Natural killer cell treated with Interleukin-12 subunit alpha and Interleukin-12 subunit beta and Interleukin-15 and Interleukin-18, amount 100 ng/mL, for 72 hours (primary cell): ENCODE measurements around the gene TMPRSS7. TPM values are rescaled to one million over a fixed set of nuclear protein-coding genes. Genes with fewer than 3 reads are reported as not detected.
"Not testable (repeated sequence)": the region's sequence is repeated elsewhere in the genome, so short reads cannot be mapped to it uniquely, and the experiment has no call there.

Source experiments
- ATAC-seq, 2 donors: fragments of 150-1000 bp; cut with Tn5 transposase in 1 of 2; sonication (Bioruptor Pico), chemical (Tn5 transposase) in 1 of 2; 2 replicates each; pipeline ENCODE4 v1.10.0; 2021
- DNase-seq: peaks from one replicate; pipeline ENCODE4 v3.0.0; 2022; ENCODE audit warnings: low spot score
- H3K27ac Mint-ChIP-seq, 2 donors: 1 replicate in 1 of 2; 2 replicates in 1 of 2; pipeline ENCODE4 v1.8.0; 2022; ENCODE audit warnings: mixed read lengths in 2 of 2, mild to moderate bottlenecking in 1 of 2, moderate library complexity in 1 of 2
- H3K27me3 Mint-ChIP-seq, 2 donors: 1 replicate in 1 of 2; 2 replicates in 1 of 2; pipeline ENCODE4 v1.8.0; 2022; ENCODE audit warnings: mixed read lengths in 2 of 2
- H3K36me3 Mint-ChIP-seq: one replicate; pipeline ENCODE4 v1.8.0; 2022; ENCODE audit warnings: mixed read lengths
- H3K4me1 Mint-ChIP-seq, 2 donors: 1 replicate in 1 of 2; 2 replicates in 1 of 2; pipeline ENCODE4 v1.8.0; 2022; ENCODE audit warnings: low read depth in 2 of 2, mixed read lengths in 2 of 2, mild to moderate bottlenecking in 1 of 2
- H3K4me3 Mint-ChIP-seq: one replicate; pipeline ENCODE4 v1.8.0; 2022; ENCODE audit warnings: mixed read lengths
- H3K9me3 Mint-ChIP-seq: 2 replicates; pipeline ENCODE4 v1.8.0; 2022; ENCODE audit warnings: mixed read lengths
- total RNA-seq, 2 donors: library from RNA; stranded (reverse); gene quantifications; one replicate each; pipeline ENCODE4 v1.2.3, GENCODE V29; 2022

Gene TMPRSS7
- total RNA-seq, 2 donors from 2014 or later: not detected

GRCh38 chr3:112027826-112028225, 6.7 kb upstream of the TMPRSS7 start:
- Mint-ChIP-seq H3K4me1 (no peaks in the 10 kb centered on the region), H3K36me3 (no peaks in the 10 kb centered on the region), H3K9me3 (no peaks in the 10 kb centered on the region), H3K4me3 (no peak overlapping the region), H3K27me3 (peaks cover 0 to 6% of the 10 kb centered on the region in 2 donors), H3K27ac (no peak overlapping the region)
- DNase-seq (no peak), ATAC-seq (no peak)

- no peaks in the 10 kb centered on the region for H3K9me3 Mint-ChIP-seq
- no peaks in the 10 kb centered on the region for H3K36me3 Mint-ChIP-seq
- no peak overlapping the region for H3K4me3 Mint-ChIP-seq
- H3K4me1 Mint-ChIP-seq: no peaks in the 10 kb centered on the region
- H3K27ac Mint-ChIP-seq: no peak overlapping the region
- peaks cover 3 to 10% of the 10 kb centered on the region in 2 donors for H3K27me3 Mint-ChIP-seq
- no peak for ATAC-seq
- DNase-seq: no peak
Observed at GRCh38 chr3:112030901-112031300, 3.6 kb upstream of the TMPRSS7 start.

- peaks cover 3 to 10% of the 10 kb centered on the region in 2 donors for H3K27me3 Mint-ChIP-seq
- DNase-seq (no peak), ATAC-seq (no peak)
- H3K36me3 Mint-ChIP-seq: no peaks in the 10 kb centered on the region
- H3K4me1 Mint-ChIP-seq: no peaks in the 10 kb centered on the region
- no peak overlapping the region for H3K27ac Mint-ChIP-seq
- no peak overlapping the region for H3K4me3 Mint-ChIP-seq
- H3K9me3 Mint-ChIP-seq: no peaks in the 10 kb centered on the region
Observed at GRCh38 chr3:112032098-112032731, 2.3 kb upstream of the TMPRSS7 start.

DNA sequence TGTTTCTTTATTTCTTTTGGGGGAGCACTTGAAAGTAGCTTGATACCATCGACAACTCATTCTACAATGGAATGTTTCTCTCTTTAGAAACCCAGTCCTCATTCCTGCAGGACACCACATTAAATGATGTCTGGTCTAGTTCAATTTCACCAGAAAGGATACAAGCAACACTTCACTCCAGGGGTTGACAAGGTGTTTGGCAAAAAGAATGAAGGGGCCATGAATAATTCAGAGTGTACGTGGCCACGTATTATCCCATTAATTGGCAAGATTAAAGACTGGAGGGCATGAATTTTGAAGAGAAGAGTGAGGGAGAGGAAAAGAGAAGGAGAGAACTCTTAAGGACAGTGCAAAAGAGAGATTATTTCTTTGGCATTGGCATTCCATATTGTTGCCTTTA, 705 bp downstream of the TMPRSS7 start:
- DNase-seq: no peak
- H3K4me1 Mint-ChIP-seq: no peaks in the 10 kb centered on the region
- H3K36me3 Mint-ChIP-seq: no peaks in the 10 kb centered on the region
- H3K27me3 Mint-ChIP-seq: peaks cover 7 to 16% of the 10 kb centered on the region in 2 donors
- H3K27ac Mint-ChIP-seq: no peak overlapping the region
- H3K9me3 Mint-ChIP-seq: no peaks in the 10 kb centered on the region
- H3K4me3 Mint-ChIP-seq: no peak overlapping the region
- no peak for ATAC-seq

GRCh38 chr3:112037194-112037593, 2.7 kb downstream of the TMPRSS7 start:
- peaks cover 7 to 16% of the 10 kb centered on the region in 2 donors for H3K27me3 Mint-ChIP-seq
- H3K4me1 Mint-ChIP-seq, DNase-seq, H3K36me3 Mint-ChIP-seq, H3K9me3 Mint-ChIP-seq, H3K4me3 Mint-ChIP-seq, ATAC-seq, H3K27ac Mint-ChIP-seq: not testable (repeated sequence)

- H3K27ac Mint-ChIP-seq: no peak overlapping the region
- DNase-seq: no peak
- H3K9me3 Mint-ChIP-seq: no peaks in the 10 kb centered on the region
- no peaks in the 10 kb centered on the region for H3K36me3 Mint-ChIP-seq
- ATAC-seq: no peak
- peaks cover 6 to 7% of the 10 kb centered on the region in 2 donors for H3K27me3 Mint-ChIP-seq
- no peak overlapping the region for H3K4me3 Mint-ChIP-seq
- H3K4me1 Mint-ChIP-seq: no peaks in the 10 kb centered on the region
Observed at GRCh38 chr3:112038863-112039262, 4.3 kb downstream of the TMPRSS7 start.

GRCh38 chr3:112041321-112041720, 6.8 kb downstream of the TMPRSS7 start:
- H3K27me3 Mint-ChIP-seq: peaks cover 5 to 6% of the 10 kb centered on the region in 2 donors
- no peak for ATAC-seq
- H3K27ac Mint-ChIP-seq: no peak overlapping the region
- no peaks in the 10 kb centered on the region for H3K36me3 Mint-ChIP-seq
- H3K4me1 Mint-ChIP-seq: no peaks in the 10 kb centered on the region
- H3K4me3 Mint-ChIP-seq: no peak overlapping the region
- no peaks in the 10 kb centered on the region for H3K9me3 Mint-ChIP-seq
- no peak for DNase-seq

GRCh38 chr3:112042842-112043280, 8.3 kb downstream of the TMPRSS7 start:
- Mint-ChIP-seq H3K4me3 (no peak overlapping the region), H3K27me3 (peaks cover 2 to 6% of the 10 kb centered on the region in 2 donors), H3K4me1 (no peaks in the 10 kb centered on the region), H3K9me3 (no peaks in the 10 kb centered on the region), H3K36me3 (no peaks in the 10 kb centered on the region), H3K27ac (no peak overlapping the region)
- peak in 1 of 2 donors; percentile 32 for ATAC-seq
- DNase-seq: no peak

DNA sequence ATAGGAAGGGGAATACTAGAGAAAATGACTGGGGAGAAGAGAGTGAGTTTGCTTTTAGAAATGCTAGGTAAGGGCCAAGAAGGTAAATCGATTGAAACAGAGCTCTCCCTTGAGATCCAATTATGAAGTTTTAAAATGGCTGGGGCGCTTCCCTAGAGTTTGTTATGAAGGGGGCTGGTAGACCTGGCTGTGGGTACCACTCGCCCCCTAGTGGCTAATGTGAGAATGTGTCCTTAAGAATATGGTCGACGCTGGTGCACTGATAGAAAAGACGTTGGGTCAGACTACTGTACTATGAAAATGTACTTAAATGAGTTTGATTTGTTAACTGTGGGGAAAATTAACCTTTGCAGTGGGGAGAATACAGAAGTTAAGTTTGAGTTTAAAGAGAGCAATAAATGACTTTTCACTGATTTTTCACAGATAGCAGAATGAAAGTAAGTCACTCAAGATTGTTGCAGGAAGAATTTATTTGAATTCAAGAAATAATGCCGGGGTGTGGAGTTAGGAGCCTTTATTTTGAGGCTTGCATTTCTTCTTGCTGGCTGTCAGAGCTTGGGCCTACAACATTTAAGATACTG, 9.2 kb downstream of the TMPRSS7 start:
- ATAC-seq: peak; percentile 86 to 87
- Mint-ChIP-seq H3K27ac (no peak overlapping the region), H3K4me1 (no peaks in the 10 kb centered on the region), H3K4me3 (no peak overlapping the region), H3K36me3 (no peaks in the 10 kb centered on the region), H3K9me3 (no peaks in the 10 kb centered on the region), H3K27me3 (peaks cover 2 to 6% of the 10 kb centered on the region in 2 donors)
- DNase-seq: no peak

DNA sequence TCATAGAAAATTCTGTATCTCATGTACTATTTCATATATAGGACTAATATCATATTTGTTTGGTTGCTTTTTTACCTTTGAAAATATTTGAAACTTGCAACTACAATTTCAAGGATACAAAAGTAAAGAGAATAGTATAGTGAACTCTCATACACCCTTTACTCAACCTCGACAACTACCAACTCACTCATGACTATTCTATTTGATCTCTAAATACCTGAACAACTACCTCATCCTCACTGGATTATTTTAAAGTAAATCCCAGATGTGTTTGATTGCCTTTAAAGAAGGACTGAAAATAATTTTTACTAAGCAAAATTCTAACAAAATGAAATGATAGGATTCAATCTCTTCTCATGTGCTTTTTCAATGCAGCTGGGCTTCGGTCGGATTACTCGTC, 12.1 kb downstream of the TMPRSS7 start:
- no peaks in the 10 kb centered on the region for H3K36me3 Mint-ChIP-seq
- H3K27ac Mint-ChIP-seq: no peak overlapping the region
- no peaks in the 10 kb centered on the region for H3K9me3 Mint-ChIP-seq
- H3K4me1 Mint-ChIP-seq: no peaks in the 10 kb centered on the region
- peaks cover 2 to 9% of the 10 kb centered on the region in 2 donors for H3K27me3 Mint-ChIP-seq
- DNase-seq (no peak), ATAC-seq (no peak)
- H3K4me3 Mint-ChIP-seq: no peak overlapping the region

- H3K9me3 Mint-ChIP-seq: no peaks in the 10 kb centered on the region
- H3K36me3 Mint-ChIP-seq: no peaks in the 10 kb centered on the region
- peaks cover 5 to 12% of the 10 kb centered on the region in 2 donors for H3K27me3 Mint-ChIP-seq
- no peaks in the 10 kb centered on the region for H3K4me1 Mint-ChIP-seq
- DNase-seq: no peak
- no peak overlapping the region for H3K4me3 Mint-ChIP-seq
- no peak overlapping the region for H3K27ac Mint-ChIP-seq
- no peak for ATAC-seq
Observed at GRCh38 chr3:112047264-112047663, 12.7 kb downstream of the TMPRSS7 start.

- DNase-seq (no peak), ATAC-seq (no peak)
- Mint-ChIP-seq H3K4me1 (no peaks in the 10 kb centered on the region), H3K4me3 (no peak overlapping the region), H3K27ac (no peak overlapping the region), H3K36me3 (no peaks in the 10 kb centered on the region), H3K27me3 (peaks cover 5 to 15% of the 10 kb centered on the region in 2 donors), H3K9me3 (no peaks in the 10 kb centered on the region)
Observed at GRCh38 chr3:112048911-112049310, 14.4 kb downstream of the TMPRSS7 start.

- no peak overlapping the region for H3K27ac Mint-ChIP-seq
- H3K36me3 Mint-ChIP-seq: no peaks in the 10 kb centered on the region
- no peak for ATAC-seq
- no peak for DNase-seq
- peaks cover 14 to 24% of the 10 kb centered on the region in 2 donors for H3K27me3 Mint-ChIP-seq
- H3K9me3 Mint-ChIP-seq: no peaks in the 10 kb centered on the region
- no peak overlapping the region for H3K4me3 Mint-ChIP-seq
- H3K4me1 Mint-ChIP-seq: no peaks in the 10 kb centered on the region
Observed at GRCh38 chr3:112053229-112053628, 18.7 kb downstream of the TMPRSS7 start.

GRCh38 chr3:112056451-112056929, 22.0 kb downstream of the TMPRSS7 start:
- Mint-ChIP-seq H3K4me3 (peak overlapping the region; percentile 7), H3K9me3 (no peaks in the 10 kb centered on the region)

More at GRCh38 chr3:112056451-112056929, 22.0 kb downstream of the TMPRSS7 start:
- DNase-seq (no peak), ATAC-seq (peak in 1 of 2 donors; percentile 81)
- Mint-ChIP-seq H3K4me1 (no peaks in the 10 kb centered on the region), H3K36me3 (no peaks in the 10 kb centered on the region), H3K27me3 (peaks cover 15 to 24% of the 10 kb centered on the region in 2 donors), H3K27ac (no peak overlapping the region)
